ENCODE measurements around the gene AEBP1.

Gene AEBP1

GRCh38 chr7:44106311-44107065 lies 2.3 kb downstream of the AEBP1 start:
- DNase-seq, result no peak

- DNase-seq, result no peak
These were observed 3.2 kb downstream of the AEBP1 start for GRCh38 chr7:44107116-44107960.

GRCh38 chr7:44107961-44108767 lies 4.0 kb downstream of the AEBP1 start:
- DNase-seq, result no peak

GRCh38 chr7:44108768-44109750 lies 4.9 kb downstream of the AEBP1 start:
- DNase-seq, result no peak

- DNase-seq, result no peak
These were observed 5.8 kb downstream of the AEBP1 start for GRCh38 chr7:44109991-44110390.

GRCh38 chr7:44110719-44111635 lies 6.8 kb downstream of the AEBP1 start:
- DNase-seq, result no peak

- DNase-seq, result no peak
These were observed 7.6 kb downstream of the AEBP1 start for GRCh38 chr7:44111761-44112160.

- DNase-seq, result no peak
These were observed 8.3 kb downstream of the AEBP1 start for GRCh38 chr7:44112231-44112996.

- DNase-seq, result no peak
These were observed 9.0 kb downstream of the AEBP1 start for GRCh38 chr7:44112997-44113763.

GRCh38 chr7:44113764-44114354 lies 9.7 kb downstream of the AEBP1 start:
- no peak for DNase-seq

- no peak for DNase-seq
These were observed 10.6 kb downstream of the AEBP1 start for GRCh38 chr7:44114586-44115310.

- no peak for DNase-seq
These were observed 12.1 kb downstream of the AEBP1 start for GRCh38 chr7:44116087-44116788.

- DNase-seq, result no peak
These were observed 12.9 kb downstream of the AEBP1 start for GRCh38 chr7:44116789-44117666.

GRCh38 chr7:44117801-44118429 lies 13.8 kb downstream of the AEBP1 start:
- no peak for DNase-seq

- no peak for DNase-seq
These were observed 15.8 kb downstream of the AEBP1 start for GRCh38 chr7:44119829-44120380.

GRCh38 chr7:44120395-44120794 lies 16.2 kb downstream of the AEBP1 start:
- DNase-seq, result no peak
